B cell (primary cell): ENCODE data around the gene USP48.

Experiments used
- CTCF ChIP-seq: fragments of 200-600 bp; IDR thresholded peaks from one replicate; pipeline ENCODE4 v1.8.0; 2022; ENCODE audit warnings: antibody characterized with exemption, mild to moderate bottlenecking
- EZH2 ChIP-seq: IDR thresholded peaks from 2 replicates; pipeline ENCODE4 v1.6.1; 2012; ENCODE audit warnings: borderline replicate concordance, low read depth, mild to moderate bottlenecking, moderate library complexity, low read length; ENCODE audit not compliant: insufficient read depth, poor library complexity, severe bottlenecking

GRCh38 chr1:21670956-21671902, 111.7 kb downstream of the USP48 start:
- TF ChIP-seq CTCF (no peak), EZH2 (no peak)
